ENCODE measurements around the gene IZUMO1R.

GRCh38 chr11:94338651-94339050, 34.3 kb downstream of the IZUMO1R start:
- TF ChIP-seq CTCF (IDR thresholded peaks at IDR 0.05; ENCODE audit: control extremely low read depth in 1 of 3, insufficient read depth in 1 of 3, low read depth in 1 of 3, low read length in 3 of 3), result no peak
- no peak for TF ChIP-seq EZH2 (IDR thresholded peaks at IDR 0.05; ENCODE audit: low read depth, low read length, severe bottlenecking)

Data from H1 (cell line).